Karpas-422 (cell line): Measurements from ENCODE around the gene ATP8B4. TPM values are rescaled to one million over a fixed set of nuclear protein-coding genes. Genes with fewer than 3 reads are reported as not detected.
"Not testable (repeated sequence)": the region's sequence is repeated elsewhere in the genome, so short reads cannot be mapped to it uniquely, and the experiment has no call there.

Experiments used
- DNase-seq: peaks from one replicate; pipeline ENCODE4 v3.0.0-alpha.2; 2015
- H2AFZ ChIP-seq: fragments of 200-600 bp; sonication (generic); 2 replicates; pipeline ENCODE4 v1.6.1; 2014; ENCODE audit warnings: antibody characterized with exemption, low read length, mixed read lengths
- H3K27ac ChIP-seq: fragments of 200-600 bp; sonication (generic); 2 replicates; pipeline ENCODE4 v1.5.1; 2014; ENCODE audit warnings: mild to moderate bottlenecking, low read length, moderate library complexity
- H3K27me3 ChIP-seq: fragments of 200-600 bp; sonication (generic); 2 replicates; pipeline ENCODE4 v1.6.1; 2014; ENCODE audit warnings: low read length, mixed read lengths
- H3K36me3 ChIP-seq: fragments of 200-600 bp; sonication (generic); 2 replicates; pipeline ENCODE4 v1.6.1; 2014; ENCODE audit warnings: low read length, mixed read lengths; ENCODE audit not compliant: insufficient read depth
- H3K4me1 ChIP-seq: fragments of 200-600 bp; sonication (generic); 2 replicates; pipeline ENCODE4 v1.6.1; 2014; ENCODE audit warnings: mild to moderate bottlenecking, low read length, mixed read lengths
- H3K4me2 ChIP-seq: fragments of 200-600 bp; sonication (generic); 2 replicates; pipeline ENCODE4 v1.6.1; 2014; ENCODE audit warnings: low read length, low read depth, mild to moderate bottlenecking; ENCODE audit not compliant: poor library complexity, severe bottlenecking
- H3K4me3 ChIP-seq: fragments of 200-600 bp; sonication (generic); 2 replicates; pipeline ENCODE4 v1.5.1; 2014; ENCODE audit warnings: mild to moderate bottlenecking, antibody characterized with exemption, low read length, mixed read lengths
- H3K79me2 ChIP-seq: fragments of 200-600 bp; sonication (generic); 2 replicates; pipeline ENCODE4 v1.6.1; 2014; ENCODE audit warnings: mild to moderate bottlenecking, low read length, mixed read lengths
- H3K9ac ChIP-seq: fragments of 200-600 bp; sonication (generic); 2 replicates; pipeline ENCODE4 v1.6.0; 2014; ENCODE audit warnings: low read length
- H3K9me2 ChIP-seq: fragments of 200-600 bp; sonication (generic), shearing (Covaris generic); replicated peaks from 2 replicates; pipeline ENCODE4 v1.6.0; 2014; ENCODE audit warnings: mild to moderate bottlenecking, low read length, moderate library complexity; ENCODE audit not compliant: insufficient read depth
- H3K9me3 ChIP-seq: fragments of 300-700, 200-600 bp; sonication (generic); 2 replicates; pipeline ENCODE4 v1.6.1; 2014; ENCODE audit warnings: low read length, mixed read lengths
- H4K20me1 ChIP-seq: fragments of 200-600 bp; sonication (generic); 2 replicates; pipeline ENCODE4 v1.6.1; 2014; ENCODE audit warnings: mild to moderate bottlenecking, antibody characterized with exemption, low read length, low read depth; ENCODE audit not compliant: insufficient read depth
- total RNA-seq: library from RNA; depleted of rRNA; stranded (reverse); fragments of >200 nt; shearing (Covaris generic); gene quantifications from 2 replicates; pipeline ENCODE4 v1.2.3, GENCODE V29; 2014; ENCODE audit warnings: low replicate concordance

Gene ATP8B4
- total RNA-seq, 1 experiment from 2014 or later = not detected

DNA sequence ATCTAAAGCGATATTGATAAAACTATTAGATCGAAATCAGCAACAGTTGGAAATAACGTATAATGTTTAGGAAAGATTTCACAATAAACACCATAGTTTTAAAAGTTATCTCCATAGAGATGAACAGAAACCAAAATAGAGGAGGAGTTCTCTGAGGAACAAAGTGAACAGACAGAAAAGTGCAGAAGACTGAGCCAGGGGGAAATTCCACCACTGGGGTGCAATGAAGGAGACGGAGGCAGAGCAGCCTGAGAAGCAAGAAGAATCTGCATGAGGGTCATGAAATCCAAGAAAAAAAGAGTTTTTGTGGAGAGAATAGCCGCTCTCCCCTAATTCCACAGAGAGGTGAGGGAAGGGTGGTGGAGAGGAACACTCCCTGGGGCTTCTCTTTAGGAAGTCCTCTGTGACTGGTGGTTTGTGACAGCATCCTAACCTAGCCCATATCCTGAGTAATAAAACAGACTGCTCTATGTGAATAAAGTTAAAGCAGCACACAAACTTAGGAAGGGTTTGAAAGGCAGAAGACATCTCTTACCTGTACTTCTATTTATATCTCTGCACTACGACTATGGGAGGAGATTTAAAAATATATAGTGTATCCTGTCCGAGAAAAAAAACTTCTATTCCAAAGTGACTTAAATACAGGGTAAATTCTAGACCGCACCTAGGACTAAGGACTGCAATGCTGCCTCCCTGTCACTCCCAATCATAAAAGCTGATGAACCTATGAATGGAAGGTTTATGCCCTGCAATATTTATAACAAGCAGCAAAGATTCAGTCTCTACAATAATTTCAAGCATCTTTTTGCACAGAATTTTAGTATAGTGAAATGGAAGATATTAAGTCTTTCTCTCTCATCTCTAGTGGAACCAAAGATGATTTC, 22.9 kb downstream of the ATP8B4 start:
- Histone ChIP-seq H3K27ac (no peak overlapping the region), H3K9me2 (no peaks in the 10 kb centered on the region), H3K79me2 (no peaks in the 10 kb centered on the region), H3K9me3 (no peaks in the 10 kb centered on the region), H3K4me3 (no peak overlapping the region), H2AFZ (no peak overlapping the region), H3K27me3 (no peaks in the 10 kb centered on the region), H3K9ac (no peak overlapping the region), H3K36me3 (no peaks in the 10 kb centered on the region), H3K4me1 (no peaks in the 10 kb centered on the region), H3K4me2 (no peak overlapping the region), H4K20me1 (no peaks in the 10 kb centered on the region)
- no peak for DNase-seq

DNA sequence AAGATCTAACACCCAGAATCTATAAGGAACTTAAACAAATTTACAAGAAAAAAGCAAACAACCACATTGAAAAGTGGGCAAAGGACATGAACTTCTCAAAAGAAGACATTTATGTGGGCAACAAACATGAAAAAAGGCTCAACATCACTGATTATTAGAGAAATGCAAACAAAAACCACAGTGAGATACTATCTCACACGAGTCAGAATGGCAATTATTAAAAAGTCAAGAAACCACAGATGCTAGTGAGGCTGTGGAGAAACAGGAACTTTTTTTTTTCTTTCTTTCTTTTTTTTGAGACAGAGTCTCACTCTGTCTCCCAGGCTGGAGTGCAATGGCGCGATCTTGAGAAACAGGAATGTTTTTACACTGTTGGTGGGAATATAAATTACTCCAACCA, 29.6 kb downstream of the ATP8B4 start:
- H3K36me3 ChIP-seq, H2AFZ ChIP-seq: not testable (repeated sequence)

DNA sequence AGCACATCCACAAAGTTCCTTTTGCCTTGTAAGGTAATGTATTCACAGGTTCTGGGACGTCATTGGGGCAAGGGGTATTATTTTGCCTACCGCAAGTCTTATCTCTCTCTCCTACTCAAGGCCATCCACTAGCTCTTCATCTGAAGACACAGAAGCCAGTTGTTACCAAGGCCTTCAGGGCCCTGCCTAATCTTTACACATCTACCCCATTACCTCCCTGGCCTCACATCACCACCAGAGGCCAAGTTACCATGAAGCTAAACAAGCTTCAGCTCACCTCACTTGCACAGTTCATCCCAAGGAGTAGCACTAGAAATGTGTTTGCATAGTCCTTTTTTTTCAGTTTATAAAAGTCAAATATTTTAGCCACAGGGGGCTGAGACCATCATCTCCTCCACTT, 34.1 kb downstream of the ATP8B4 start:
- Histone ChIP-seq H2AFZ (no peak overlapping the region), H3K27me3 (no peaks in the 10 kb centered on the region), H3K9me3 (no peaks in the 10 kb centered on the region), H3K36me3 (no peaks in the 10 kb centered on the region), H3K4me3 (no peak overlapping the region), H3K4me1 (no peaks in the 10 kb centered on the region), H3K4me2 (no peak overlapping the region), H3K27ac (no peak overlapping the region), H3K9ac (no peak overlapping the region), H3K9me2 (no peaks in the 10 kb centered on the region), H3K79me2 (no peaks in the 10 kb centered on the region), H4K20me1 (no peaks in the 10 kb centered on the region)
- DNase-seq = no peak

More for the DNA sequence above, 29.6 kb downstream of the ATP8B4 start:
- not testable (repeated sequence) for H3K9me2 ChIP-seq, H3K4me3 ChIP-seq, H3K27me3 ChIP-seq, H3K4me1 ChIP-seq, H4K20me1 ChIP-seq, H3K79me2 ChIP-seq, H3K4me2 ChIP-seq, DNase-seq, H3K9ac ChIP-seq, H3K27ac ChIP-seq, H3K9me3 ChIP-seq

DNA sequence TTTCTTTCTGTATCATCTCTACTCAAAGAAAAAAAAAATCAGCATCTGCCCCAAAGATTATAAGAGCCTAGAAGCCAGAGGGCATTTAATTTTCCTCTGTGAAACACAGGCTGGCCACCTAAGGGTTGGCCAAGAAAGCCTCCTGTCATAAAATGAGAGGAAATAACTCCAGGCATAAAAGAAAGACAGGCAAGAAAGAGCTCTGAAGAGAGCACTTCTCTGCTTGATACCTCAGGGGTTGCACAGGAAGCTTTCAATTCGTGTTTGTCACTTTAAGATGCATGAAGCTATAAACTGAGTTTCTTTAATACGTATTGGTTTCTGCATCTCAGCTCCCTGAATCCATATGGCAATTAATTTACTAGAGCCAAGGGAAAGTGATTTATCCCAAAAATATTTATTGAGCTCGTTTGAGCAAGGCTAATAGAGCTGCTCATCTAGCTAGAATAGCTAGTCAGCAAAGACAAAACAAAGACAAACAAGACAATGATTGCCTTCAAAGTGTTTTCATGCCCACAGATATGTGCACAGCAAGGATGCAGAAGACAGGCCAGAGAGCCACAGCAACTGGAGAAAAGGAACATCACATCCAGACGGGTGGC, 35.5 kb downstream of the ATP8B4 start:
- Histone ChIP-seq H3K79me2 (no peaks in the 10 kb centered on the region), H4K20me1 (no peaks in the 10 kb centered on the region), H3K27me3 (no peaks in the 10 kb centered on the region), H3K9me2 (no peaks in the 10 kb centered on the region), H3K27ac (no peak overlapping the region), H3K4me2 (no peak overlapping the region), H2AFZ (no peak overlapping the region), H3K36me3 (no peaks in the 10 kb centered on the region), H3K9ac (no peak overlapping the region), H3K4me3 (no peak overlapping the region), H3K4me1 (no peaks in the 10 kb centered on the region), H3K9me3 (no peaks in the 10 kb centered on the region)
- DNase-seq = no peak

DNA sequence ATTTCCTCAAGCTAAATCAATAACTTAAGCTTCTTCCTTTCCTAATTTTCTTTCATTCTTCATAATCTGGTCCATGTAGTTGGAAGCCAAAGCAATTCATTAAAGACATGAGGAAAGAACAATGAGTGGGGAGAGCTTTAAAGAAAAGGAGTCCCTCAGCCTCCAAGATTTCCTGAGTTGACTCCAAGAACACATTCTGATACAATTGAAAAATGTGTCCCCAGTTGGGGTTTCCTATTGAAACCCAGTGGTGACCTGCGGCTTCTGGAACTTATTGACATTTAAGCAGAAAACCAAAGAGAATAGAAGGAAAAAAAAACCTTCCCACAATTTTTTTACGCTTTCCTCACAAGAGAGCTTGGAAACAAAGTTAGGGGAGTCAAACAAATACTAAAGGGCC, 37.0 kb downstream of the ATP8B4 start:
- Histone ChIP-seq H2AFZ (no peak overlapping the region), H4K20me1 (no peaks in the 10 kb centered on the region), H3K4me3 (no peak overlapping the region), H3K4me1 (no peaks in the 10 kb centered on the region), H3K36me3 (no peaks in the 10 kb centered on the region), H3K9me2 (no peaks in the 10 kb centered on the region), H3K9ac (no peak overlapping the region), H3K27ac (no peak overlapping the region), H3K79me2 (no peaks in the 10 kb centered on the region), H3K9me3 (no peaks in the 10 kb centered on the region), H3K27me3 (no peaks in the 10 kb centered on the region), H3K4me2 (no peak overlapping the region)
- DNase-seq = no peak

DNA sequence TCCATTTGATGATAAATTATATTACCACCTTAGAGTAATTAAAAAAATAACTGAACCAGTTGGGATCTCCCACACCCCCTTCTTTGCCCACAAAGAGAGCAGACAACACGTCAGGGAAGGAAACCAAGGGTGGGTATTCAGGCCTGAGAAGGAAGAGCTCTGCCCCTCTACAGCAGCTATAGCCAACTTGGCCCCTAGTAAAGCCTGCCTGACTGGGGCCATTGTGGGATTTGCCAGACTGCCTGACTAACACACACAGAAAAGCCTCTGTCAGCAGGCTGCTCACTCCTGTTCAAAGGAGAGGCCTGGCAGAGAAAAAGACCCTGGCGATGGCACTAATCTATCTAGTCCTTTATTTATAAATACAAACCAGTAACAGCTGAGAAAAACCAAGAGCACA, 41.4 kb downstream of the ATP8B4 start:
- no peak for DNase-seq

DNA sequence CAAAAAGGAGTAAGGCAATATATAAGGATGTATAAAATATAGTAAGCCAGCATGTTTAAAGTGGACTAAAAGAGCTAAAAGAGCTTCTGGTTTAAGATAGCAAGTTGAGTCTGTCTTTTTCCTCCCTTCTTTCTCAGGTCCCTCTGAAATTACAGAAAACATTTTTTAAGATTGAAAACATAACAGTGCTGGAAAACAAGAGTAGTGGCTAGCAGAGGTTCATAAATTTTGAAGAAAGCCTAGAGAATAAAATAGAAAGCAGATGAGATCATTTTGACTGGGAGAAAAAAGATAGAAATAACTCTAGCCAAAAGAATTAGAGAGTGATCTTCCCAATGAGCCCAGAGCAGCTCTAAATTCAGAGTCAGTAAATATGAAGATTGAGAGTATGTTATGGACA, 41.9 kb downstream of the ATP8B4 start:
- no peak overlapping the region for H3K27ac ChIP-seq
- H3K27me3 ChIP-seq = no peaks in the 10 kb centered on the region
- H3K4me2 ChIP-seq = no peak overlapping the region
- no peaks in the 10 kb centered on the region for H3K9me2 ChIP-seq
- no peak overlapping the region for H3K4me3 ChIP-seq
- H3K79me2 ChIP-seq = no peaks in the 10 kb centered on the region
- H3K4me1 ChIP-seq = no peaks in the 10 kb centered on the region
- no peak for DNase-seq
- no peaks in the 10 kb centered on the region for H4K20me1 ChIP-seq
- H3K9me3 ChIP-seq = no peaks in the 10 kb centered on the region
- H2AFZ ChIP-seq = no peak overlapping the region
- no peak overlapping the region for H3K9ac ChIP-seq
- H3K36me3 ChIP-seq = no peaks in the 10 kb centered on the region

More for the DNA sequence above, 41.4 kb downstream of the ATP8B4 start:
- Histone ChIP-seq H3K36me3 (no peaks in the 10 kb centered on the region), H4K20me1 (no peaks in the 10 kb centered on the region), H2AFZ (no peak overlapping the region), H3K4me1 (no peaks in the 10 kb centered on the region), H3K9ac (no peak overlapping the region), H3K4me3 (no peak overlapping the region), H3K27me3 (no peaks in the 10 kb centered on the region), H3K79me2 (no peaks in the 10 kb centered on the region), H3K9me2 (no peaks in the 10 kb centered on the region), H3K27ac (no peak overlapping the region), H3K9me3 (no peaks in the 10 kb centered on the region), H3K4me2 (no peak overlapping the region)

DNA sequence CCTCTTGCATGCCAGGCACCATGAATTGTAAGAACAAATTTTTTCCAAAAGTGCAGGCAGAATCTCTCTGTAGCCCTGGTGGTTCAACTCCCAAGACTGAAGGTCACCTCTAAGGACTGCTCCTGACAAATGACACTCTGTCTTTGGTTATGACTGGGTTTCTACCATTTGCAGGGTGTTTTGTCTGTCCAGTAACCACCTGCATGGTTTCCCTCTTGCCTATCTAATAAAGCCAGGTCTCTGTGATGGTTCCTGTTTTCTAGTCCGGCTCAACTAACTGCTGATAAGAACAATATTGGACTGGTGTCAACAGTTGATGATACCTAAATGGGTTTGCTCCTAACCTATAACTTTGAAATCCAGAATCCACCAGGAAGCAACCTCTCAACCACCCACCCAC, 43.7 kb downstream of the ATP8B4 start:
- no peaks in the 10 kb centered on the region for H3K9me2 ChIP-seq
- H4K20me1 ChIP-seq = no peaks in the 10 kb centered on the region
- no peaks in the 10 kb centered on the region for H3K36me3 ChIP-seq
- no peak overlapping the region for H3K4me2 ChIP-seq
- no peak overlapping the region for H3K9ac ChIP-seq
- H3K27ac ChIP-seq = no peak overlapping the region
- H3K79me2 ChIP-seq = no peaks in the 10 kb centered on the region
- no peaks in the 10 kb centered on the region for H3K9me3 ChIP-seq
- H3K4me1 ChIP-seq = no peaks in the 10 kb centered on the region
- no peak overlapping the region for H3K4me3 ChIP-seq
- H2AFZ ChIP-seq = no peak overlapping the region
- DNase-seq = no peak
- H3K27me3 ChIP-seq = no peaks in the 10 kb centered on the region
